Adrenal gland (tissue), 12 donors: ENCODE measurements around the gene LAMTOR1. TPM values are rescaled to one million over a fixed set of nuclear protein-coding genes. Genes with fewer than 3 reads are reported as not detected.

ENCODE experiments used
- DNase-seq, 7 donors: peaks; one replicate each; pipeline ENCODE4 v3.0.0-alpha.2; 2019 to 2020
- H3K27ac ChIP-seq, 5 donors: fragments of 200-600 bp; sonication (generic) in 4 of 5; 1 replicate in 3 of 5; 2 replicates in 2 of 5; pipeline versions ENCODE4 v1.5.1 to v1.8.0; 2016 to 2020; ENCODE audit warnings: mild to moderate bottlenecking in 1 of 5
- H3K27me3 ChIP-seq: fragments of 200-600 bp; 2 replicates; pipeline ENCODE4 v1.8.0; 2021
- H3K36me3 ChIP-seq, 2 donors: fragments of 200-600 bp; replicated peaks in 1 of 2; 1 replicate in 1 of 2; 2 replicates in 1 of 2; pipeline versions ENCODE4 v1.5.1 to v1.8.0; 2018 to 2022
- H3K4me1 ChIP-seq, 2 donors: fragments of 200-600 bp; replicated peaks in 1 of 2; 1 replicate in 1 of 2; 2 replicates in 1 of 2; pipeline versions ENCODE4 v1.5.1 to v1.8.0; 2018 to 2021
- H3K4me3 ChIP-seq, 4 donors: fragments of 200-600 bp; sonication (generic) in 3 of 4; one replicate each; pipeline ENCODE4 v1.5.1; 2016 to 2018
- H3K9me3 ChIP-seq, 3 donors: fragments of 200-600 bp; sonication (generic) in 1 of 3; replicated peaks in 1 of 3; 1 replicate in 2 of 3; 2 replicates in 1 of 3; pipeline versions ENCODE4 v1.5.1 to v1.8.0; 2016 to 2021
- CTCF ChIP-seq, 6 experiments: fragments of 450-650 bp in 4 of 6; fragments of 200-600 bp in 2 of 6; sonication (generic) in 1 of 6; IDR thresholded peaks; 1 replicate in 5 of 6; 2 replicates in 1 of 6; pipeline versions ENCODE4 v1.5.1 to v1.8.0; 2016 to 2021; ENCODE audit warnings: antibody characterized with exemption in 6 of 6, mild to moderate bottlenecking in 2 of 6, moderate library complexity in 1 of 6
- POLR2A ChIP-seq, 2 donors: fragments of 450-650 bp; IDR thresholded peaks; one replicate each; pipeline ENCODE4 v1.6.1; 2017; ENCODE audit warnings: antibody characterized with exemption in 2 of 2, mild to moderate bottlenecking in 2 of 2, moderate library complexity in 1 of 2
- WGBS, 4 donors: extraction: QIAGEN DNeasy Blood & Tissue Kit in 2 of 4; methylation state at CpG; one replicate each; pipeline versions ENCODE4 v1.1.5 to v1.1.7; 2013 to 2017; 5-methylcytosine and 5-hydroxymethylcytosine counted together
- intact Hi-C, 2 donors: fragments of 100-400 bp; cut with DNase I; formaldehyde crosslinking; loops; one replicate each; pipeline versions ENCODE4 v1.14.1 to v1.15.0; 2022 to 2023
- polyA plus RNA-seq, 3 donors: library from polyadenylated mRNA; stranded (reverse); fragments of 200-250 nt in 2 of 3; fragments of 350-450 nt in 1 of 3; fragmentation: Illumina TruSeq in 1 of 3; extraction: RNeasy Lipid Tissue Mini Kit (QIAGEN cat#74804) in 1 of 3; gene quantifications; one replicate each; pipeline ENCODE4 v1.2.3, GENCODE V29; 2013 to 2014
- total RNA-seq, 9 donors: library from RNA; depleted of rRNA in 4 of 9; stranded (reverse); fragments of >200 nt in 4 of 9; fragments of 120-200 nt in 1 of 9; fragmentation: NEBNext Ultra II Directional in 1 of 9; extraction: Animal tissue kit (Norgen Biotek cat#: 25700) in 1 of 9; gene quantifications; one replicate each; pipeline versions ENCODE4 v1.1.0 to v1.2.4, GENCODE V29; 2013 to 2023
- donor health status: healthy with polysubstance abuse.
- donor health status: Bipolar disorder and iron deficiency.
- donor health status: DM: yes; HTN: yes; CAD: no.
- donor health status: DM: no; HTN: no; CAD: no.
- donor health status: DM: no; HTN: no; CAD: no.
- donor health status: DM: yes; HTN: yes; CAD: no.

Gene LAMTOR1
- total and polyA plus RNA-seq, 12 donors: 86.1 to 297 (median 138) TPM

GRCh38 chr11:72124046-72124445 is 20.9 kb upstream of the LAMTOR1 start:
- 78 to 96% (median 90%) methylated on average over 4 to 6 of the region's 6 CpGs for WGBS, 4 donors
- TF ChIP-seq POLR2A (IDR thresholded peaks at IDR 0.05) (no peak), CTCF (IDR thresholded peaks at IDR 0.05) (no peak)
- peak in 1 of 7 donors; percentile 45 for DNase-seq
- Histone ChIP-seq H3K36me3 (no peaks in the 10 kb centered on the region), H3K9me3 (no peaks in the 10 kb centered on the region), H3K27me3 (no peaks in the 10 kb centered on the region), H3K4me1 (peaks cover 0 to 9% of the 10 kb centered on the region in 2 donors), H3K27ac (no peak overlapping the region), H3K4me3 (no peak overlapping the region)
- intact Hi-C loops: no loop called here

DNA sequence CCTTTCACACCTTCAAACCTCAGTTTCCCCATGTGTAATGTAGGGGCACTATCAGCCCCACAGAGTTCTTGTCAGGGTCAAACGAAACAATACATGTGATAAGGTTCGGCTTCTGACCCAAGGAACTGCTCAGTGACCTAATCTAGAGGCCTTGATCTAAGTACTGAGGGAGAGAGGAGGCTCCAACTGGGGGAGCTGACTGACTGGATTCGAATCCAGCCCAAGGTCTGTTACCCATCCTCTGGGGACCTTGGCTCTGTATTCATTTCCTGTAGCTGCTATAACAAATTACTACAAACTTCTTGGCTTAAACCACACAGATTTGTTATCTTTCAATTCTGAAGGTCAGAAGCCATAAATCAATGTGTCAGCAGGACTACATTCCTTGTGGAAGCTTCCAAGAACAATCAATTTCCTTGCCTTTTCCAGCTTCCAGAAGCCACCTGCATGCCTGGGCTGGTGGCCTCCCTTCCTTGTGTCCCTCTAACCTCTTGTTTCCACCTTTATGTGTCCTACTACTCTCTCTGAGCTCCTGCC is 20.1 kb upstream of the LAMTOR1 start:
- no peaks in the 10 kb centered on the region for H3K36me3 ChIP-seq
- peak in 2 of 7 donors; percentile 59 to 61 for DNase-seq
- intact Hi-C loops: no loop called here
- H3K4me3 ChIP-seq: no peak overlapping the region
- peak overlapping the region in 2 of 5 donors; percentile 12 to 39 for H3K27ac ChIP-seq
- WGBS, 4 donors: 27 to 45% (median 38%) methylated on average over 2 to 3 of the region's 3 CpGs
- H3K27me3 ChIP-seq: no peaks in the 10 kb centered on the region
- H3K4me1 ChIP-seq: peaks cover 5 to 9% of the 10 kb centered on the region in 2 donors
- TF ChIP-seq CTCF (IDR thresholded peaks at IDR 0.05) (no peak), POLR2A (IDR thresholded peaks at IDR 0.05) (no peak)
- H3K9me3 ChIP-seq: no peaks in the 10 kb centered on the region

GRCh38 chr11:72122607-72123006 is 19.5 kb upstream of the LAMTOR1 start:
- H3K36me3 ChIP-seq: no peaks in the 10 kb centered on the region
- WGBS, 4 donors: 45 to 63% (median 56%) methylated on average over 1 of the region's 1 CpG
- H3K4me3 ChIP-seq: no peak overlapping the region
- no peak for TF ChIP-seq POLR2A (IDR thresholded peaks at IDR 0.05)
- no peak for TF ChIP-seq CTCF (IDR thresholded peaks at IDR 0.05)
- peak in 1 of 7 donors; percentile 39 for DNase-seq
- H3K9me3 ChIP-seq: no peaks in the 10 kb centered on the region
- H3K27me3 ChIP-seq: no peaks in the 10 kb centered on the region
- peaks cover 7 to 9% of the 10 kb centered on the region in 2 donors for H3K4me1 ChIP-seq
- no peak overlapping the region for H3K27ac ChIP-seq
- intact Hi-C loops: no loop called here

DNA sequence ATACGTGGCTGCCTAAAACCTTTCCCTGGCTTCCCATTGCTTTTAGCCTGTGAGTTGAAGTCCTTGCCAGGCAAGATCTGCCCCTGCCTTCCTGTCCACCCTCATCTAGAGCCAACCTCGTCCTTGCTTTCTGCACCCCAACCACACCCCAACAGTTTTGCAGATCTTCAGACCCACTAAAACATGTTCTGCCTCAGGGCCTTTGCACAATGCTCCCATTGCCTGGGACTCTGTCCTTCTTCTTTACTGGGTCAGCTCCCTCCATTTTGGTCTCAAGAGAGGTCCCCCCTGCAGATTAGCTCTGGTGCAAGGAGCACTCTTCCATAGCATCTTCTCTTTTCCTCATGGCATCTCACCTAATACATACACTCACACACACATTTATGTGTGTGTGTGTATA is 17.8 kb upstream of the LAMTOR1 start:
- TF ChIP-seq POLR2A (IDR thresholded peaks at IDR 0.05) (no peak), CTCF (IDR thresholded peaks at IDR 0.05) (no peak)
- Histone ChIP-seq H3K27me3 (no peaks in the 10 kb centered on the region), H3K4me1 (peaks cover 7 to 9% of the 10 kb centered on the region in 2 donors), H3K36me3 (no peaks in the 10 kb centered on the region), H3K4me3 (no peak overlapping the region), H3K27ac (no peak overlapping the region), H3K9me3 (no peaks in the 10 kb centered on the region)
- DNase-seq: peak in 1 of 7 donors; percentile 23
- intact Hi-C loops: no loop called here
- WGBS, 4 donors: 72 to 79% (median 77%) methylated on average over 2 of the region's 2 CpGs
